Upper lobe of left lung (tissue), 4 donors: ENCODE measurements around the gene MAP2K6.

Experiments used
- CTCF ChIP-seq, 6 experiments: fragments of 450-650 bp in 4 of 6; fragments of 200-600 bp in 2 of 6; sonication (generic) in 2 of 6; IDR thresholded peaks; one replicate each; pipeline ENCODE4 v1.5.1; 2016 to 2019; ENCODE audit warnings: antibody characterized with exemption in 6 of 6
- POLR2A ChIP-seq, 4 donors: fragments of 450-650 bp; IDR thresholded peaks; one replicate each; pipeline ENCODE4 v1.5.1; 2016 to 2017; ENCODE audit warnings: antibody characterized with exemption in 4 of 4, mild to moderate bottlenecking in 2 of 4
- POLR2AphosphoS5 ChIP-seq, 2 donors: sonication (generic); formaldehyde crosslinking; IDR thresholded peaks; one replicate each; pipeline ENCODE4 v1.5.1; 2017; ENCODE audit warnings: antibody characterized with exemption in 2 of 2

- no peak for TF ChIP-seq CTCF (IDR thresholded peaks at IDR 0.05)
- TF ChIP-seq POLR2AphosphoS5 (IDR thresholded peaks at IDR 0.05), result no peak
- no peak for TF ChIP-seq POLR2A (IDR thresholded peaks at IDR 0.05)
Observed at GRCh38 chr17:69497161-69497560, 82.7 kb downstream of the MAP2K6 start.
